HepG2 (cell line): ENCODE results near the gene MCAT. TPM values are rescaled to one million over a fixed set of nuclear protein-coding genes. Genes with fewer than 3 reads are reported as not detected.

Experiments
- ATAC-seq: fragments of 200-7000 bp; cut with Tn5 transposase; 3 replicates; pipeline ENCODE4 v1.9.1; 2020; ENCODE audit warnings: mild to moderate bottlenecking, moderate library complexity
- BruUV-seq: library from RNA; stranded (reverse); fragments of 400-500 nt; replicated peaks from 2 replicates; lab custom pipeline; 2021; lab: Mats Ljungman, UMichigan
- CTCF ChIA-PET: fragments of 300-600 bp; formaldehyde crosslinking; extraction: SDS; loops from one replicate; lab custom pipeline; 2021; ENCODE audit warnings: low total read pairs, inconsistent platforms, low intra/inter-chr PET ratio; lab: Yijun Ruan, JAX
- POLR2A ChIA-PET: fragments of 350-600 bp; sonication (Branson Sonifier 250); formaldehyde crosslinking; loops from one replicate; lab custom pipeline; 2020; ENCODE audit warnings: antibody characterized with exemption, inconsistent platforms; lab: Yijun Ruan, JAX
- DNase-seq: peaks from one replicate; pipeline ENCODE4 v3.0.0-alpha.2; 2015; ENCODE audit warnings: low spot score
- FAIRE-seq: peaks from 3 replicates; lab custom pipeline; 2011; peaks lifted over from hg19 to GRCh38; lab: Jason Lieb, UNC
- H2AFZ ChIP-seq: one replicate; pipeline ENCODE4 v1.6.1; 2011; ENCODE audit warnings: low read length, inconsistent platforms
- H3K27ac ChIP-seq: fragments of 300-600 bp; 3 replicates; pipeline ENCODE4 v1.8.0; 2011; ENCODE audit warnings: mixed run types, mild to moderate bottlenecking, mixed read lengths, low read length, inconsistent platforms; ENCODE audit not compliant: insufficient read depth; ENCODE audit errors: extremely low read length
- H3K27me3 ChIP-seq, 2 experiments: fragments of 200-600 bp in 1 of 2; 2 replicates in 1 of 2; 3 replicates in 1 of 2; pipeline versions ENCODE4 v1.6.0 to v1.8.0; 2011; ENCODE audit warnings: low read length in 2 of 2, mild to moderate bottlenecking in 2 of 2, moderate library complexity in 2 of 2, inconsistent platforms in 1 of 2; ENCODE audit not compliant: insufficient read depth in 2 of 2, control insufficient read depth in 1 of 2
- H3K36me3 ChIP-seq, 2 experiments: fragments of 200-600 bp in 1 of 2; replicated peaks in 1 of 2; 2 replicates in 1 of 2; 3 replicates in 1 of 2; pipeline versions ENCODE4 v1.5.1 to v1.8.0; 2011; ENCODE audit warnings: low read length in 2 of 2, inconsistent platforms in 1 of 2; ENCODE audit not compliant: insufficient read depth in 2 of 2, control insufficient read depth in 1 of 2
- H3K4me1 ChIP-seq: 2 replicates; pipeline ENCODE4 v1.5.1; 2012; ENCODE audit warnings: low read length, inconsistent platforms; ENCODE audit not compliant: insufficient read depth
- H3K4me2 ChIP-seq: 2 replicates; pipeline ENCODE4 v1.6.0; 2011; ENCODE audit warnings: low read depth, low read length, inconsistent platforms
- H3K4me3 ChIP-seq, 3 experiments: fragments of 200-600 bp in 1 of 3; sonication (generic), shearing (Covaris generic) in 1 of 3; replicated peaks in 1 of 3; 2 replicates each; pipeline ENCODE4 v1.5.1; 2011 to 2016; ENCODE audit warnings: low read length in 3 of 3, inconsistent platforms in 2 of 3, low read depth in 2 of 3, mild to moderate bottlenecking in 2 of 3, control low read depth in 1 of 3, mixed read lengths in 1 of 3; ENCODE audit not compliant: insufficient read depth in 1 of 3
- H3K79me2 ChIP-seq: one replicate; pipeline ENCODE4 v1.6.1; 2011; ENCODE audit warnings: low read length, inconsistent platforms; ENCODE audit not compliant: insufficient read depth
- H3K9ac ChIP-seq: 2 replicates; pipeline ENCODE4 v1.6.0; 2011; ENCODE audit warnings: mild to moderate bottlenecking, low read depth, low read length, inconsistent platforms; ENCODE audit not compliant: insufficient read depth
- H3K9me3 ChIP-seq: 2 replicates; pipeline ENCODE4 v1.5.1; 2012; ENCODE audit warnings: mild to moderate bottlenecking, low read length
- H4K20me1 ChIP-seq: 2 replicates; pipeline ENCODE4 v1.6.0; 2011; ENCODE audit warnings: inconsistent platforms, mild to moderate bottlenecking, low read length, moderate library complexity; ENCODE audit not compliant: insufficient read depth
- BRF2 ChIP-seq: sonication (generic); formaldehyde crosslinking; IDR thresholded peaks from 2 replicates; pipeline ENCODE4 v1.8.1; 2022; ENCODE audit warnings: mild to moderate bottlenecking, missing genetic modification reagents
- KMT2B ChIP-seq: IDR thresholded peaks from 2 replicates; pipeline ENCODE4 v1.6.1; 2016; ENCODE audit warnings: missing genetic modification reagents, missing compliant biosample characterization
- MLXIP ChIP-seq: sonication (generic); formaldehyde crosslinking; IDR thresholded peaks from 2 replicates; pipeline ENCODE4 v1.9.0; 2021; ENCODE audit warnings: missing genetic modification reagents, borderline replicate concordance
- MXD1 ChIP-seq: sonication (generic); formaldehyde crosslinking; IDR thresholded peaks from 2 replicates; pipeline ENCODE4 v1.4.0; 2020; ENCODE audit warnings: mild to moderate bottlenecking, missing genetic modification reagents
- POLR2A ChIP-seq, 2 experiments: IDR thresholded peaks; 2 replicates each; pipeline ENCODE4 v1.6.1; 2011; ENCODE audit warnings: low read depth in 2 of 2, low read length in 2 of 2, mild to moderate bottlenecking in 1 of 2, moderate library complexity in 1 of 2; ENCODE audit not compliant: insufficient read depth in 1 of 2
- POLR2G ChIP-seq: fragments of 200-400 bp; formaldehyde crosslinking; IDR thresholded peaks from 2 replicates; pipeline ENCODE4 v1.6.1; 2018; ENCODE audit warnings: mild to moderate bottlenecking, low read depth, low read length, moderate library complexity
- SALL1 ChIP-seq: sonication (generic); formaldehyde crosslinking; IDR thresholded peaks from 2 replicates; pipeline ENCODE4 v1.8.0; 2022; ENCODE audit warnings: mild to moderate bottlenecking, missing genetic modification reagents
- TAF1 ChIP-seq: sonication (generic); formaldehyde crosslinking; IDR thresholded peaks from 2 replicates; pipeline ENCODE4 v1.4.0; 2020; ENCODE audit warnings: missing genetic modification reagents
- TMF1 ChIP-seq: sonication (generic); formaldehyde crosslinking; IDR thresholded peaks from 2 replicates; pipeline ENCODE4 v1.8.1; 2022; ENCODE audit warnings: low read depth, missing genetic modification reagents
- ZFP90 ChIP-seq: sonication (generic); formaldehyde crosslinking; IDR thresholded peaks from 2 replicates; pipeline ENCODE4 v1.8.0; 2022; ENCODE audit warnings: missing genetic modification reagents, mild to moderate bottlenecking, inconsistent platforms, borderline replicate concordance
- ZNF121 ChIP-seq: sonication (generic); formaldehyde crosslinking; IDR thresholded peaks from 2 replicates; pipeline ENCODE4 v1.5.0; 2020; ENCODE audit warnings: mild to moderate bottlenecking, missing genetic modification reagents
- ZNF263 ChIP-seq: sonication (generic); formaldehyde crosslinking; IDR thresholded peaks from 2 replicates; pipeline ENCODE4 v1.4.0; 2020; ENCODE audit warnings: missing genetic modification reagents
- ZNF451 ChIP-seq: sonication (generic); formaldehyde crosslinking; IDR thresholded peaks from 2 replicates; pipeline ENCODE4 v1.5.0; 2020; ENCODE audit warnings: mild to moderate bottlenecking, missing genetic modification reagents
- ZNF674 ChIP-seq: sonication (generic); formaldehyde crosslinking; IDR thresholded peaks from 2 replicates; pipeline ENCODE4 v1.5.0; 2020; ENCODE audit warnings: low read depth, mild to moderate bottlenecking, missing genetic modification reagents
- ZNF709 ChIP-seq: sonication (generic); formaldehyde crosslinking; IDR thresholded peaks from 2 replicates; pipeline ENCODE4 v1.5.0; 2020; ENCODE audit warnings: mild to moderate bottlenecking, missing genetic modification reagents
- ZNF740 ChIP-seq: sonication (generic); formaldehyde crosslinking; IDR thresholded peaks from 2 replicates; pipeline ENCODE4 v1.4.0; 2020; ENCODE audit warnings: missing genetic modification reagents
- ZSCAN31 ChIP-seq: sonication (generic); formaldehyde crosslinking; IDR thresholded peaks from 2 replicates; pipeline ENCODE4 v1.5.0; 2020; ENCODE audit warnings: low read depth, mild to moderate bottlenecking, missing genetic modification reagents
- WGBS: methylation state at CpG from one replicate; pipeline ENCODE4 v1.1.6; 2017; ENCODE audit warnings: low lambda C conversion rate; 5-methylcytosine and 5-hydroxymethylcytosine counted together
- in situ Hi-C: cut with HindIII; loops from 2 replicates; pipeline ENCODE4 v1.10.0; 2017; ENCODE audit warnings: low pct_unique_long_range_greater_than_20kb; ENCODE audit not compliant: extremely low pct_ligation_motif_present
- intact Hi-C: fragments of 100-400 bp; cut with micrococcal nuclease; formaldehyde crosslinking; loops from one replicate; pipeline ENCODE4 v1.10.0; 2022; ENCODE audit not compliant: unreplicated experiment
- polyA plus RNA-seq, 8 experiments: library from polyadenylated mRNA; depleted of rRNA in 3 of 8; stranded (reverse) in 7 of 8; unstranded in 1 of 8; fragments of >200 nt; fragmentation: Illumina TruSeq in 4 of 8; extraction: Trizol in 4 of 8; gene quantifications; 2 replicates each; pipeline versions ENCODE4 v1.2.1 to v1.2.3, GENCODE V29; 2011 to 2016; ENCODE audit warnings: low read depth in 4 of 8, missing spikeins in 1 of 8, mixed read lengths in 1 of 8; ENCODE audit not compliant: insufficient read depth in 1 of 8
- total RNA-seq, 5 experiments: library from RNA; depleted of rRNA; stranded (reverse); fragments of >200 nt; fragmentation: Illumina TruSeq; extraction: Trizol; gene quantifications; 2 replicates each; pipeline ENCODE4 v1.2.3, GENCODE V29; 2016; ENCODE audit warnings: low read depth in 1 of 5

The MCAT gene
- total and polyA plus RNA-seq, 2 of the 13 experiments (the other 11 are each of a cell fraction or from before 2014, with no cell fraction given), result 9.3 to 16.7 TPM

GRCh38 chr22:43186272-43187170, 43.3 kb upstream of the MCAT start, which contains the start of gene TTLL12:
Gene TTLL12 (minus strand): TSS chr22:43187134. CDS start chr22:43187069, 65 bp downstream.
- peak within 1 kb of the TSS; percentile 71 for H2AFZ ChIP-seq
- H4K20me1 ChIP-seq, result no peaks in the 10 kb centered on the region
- TSS peak; percentile 58 for BruUV-seq
- DNase-seq, result no peak
- ChIA-PET POLR2A (interaction anchor here (0.6 to 1.8 kb wide), 9 partner anchors 10 to 211 kb away, joined by 3 to 6 read pairs (median 4); partner anchors contain the start of gene MCAT), CTCF (no interaction called here)
- intact Hi-C loops, result no loop called here
- H3K79me2 ChIP-seq, result peaks cover 14% of the 10 kb centered on the region
- 1% methylated on average over 13 of the region's 87 CpGs for WGBS
- H3K27ac ChIP-seq, result peak within 1 kb of the TSS; percentile 79
- FAIRE-seq, result no peak
- in situ Hi-C loops, result no loop called here
- H3K4me2 ChIP-seq, result peak within 1 kb of the TSS; percentile 96
- no peaks in the 10 kb centered on the region; a peak in 2 of 5 replicates for H3K36me3 ChIP-seq
- peak within 1 kb of the TSS; percentile 79 to 85 (median 85) for H3K4me3 ChIP-seq
- ATAC-seq, result peak; percentile 62
- peak within 1 kb of the TSS; percentile 85 for H3K9ac ChIP-seq
- no peaks in the 10 kb centered on the region for H3K27me3 ChIP-seq
- peaks cover 10% of the 10 kb centered on the region for H3K9me3 ChIP-seq
- peaks cover 48% of the 10 kb centered on the region for H3K4me1 ChIP-seq
- TF ChIP-seq TMF1 (CRISPR knock-in tag), result peak; percentile 65; the same call in 1 of the 2 replicates
- peak; percentile 30; the same call in 1 of the 2 replicates for TF ChIP-seq ZNF121 (CRISPR knock-in tag)
- 0 out of 2 replicates have a peak, but pooled peaks have one; percentile 72 for TF ChIP-seq ZNF674 (CRISPR knock-in tag)
- no peak for TF ChIP-seq ZFP90 (CRISPR knock-in tag)
- no peak for TF ChIP-seq KMT2B (CRISPR knock-in tag)
- 0 out of 2 replicates have a peak, but pooled peaks have one; percentile 29 for TF ChIP-seq ZNF709 (CRISPR knock-in tag)
- peak; percentile 33; the same call in 1 of the 2 replicates for TF ChIP-seq ZSCAN31 (CRISPR knock-in tag)
- peak; percentile 64 to 81 for TF ChIP-seq POLR2A (IDR thresholded peaks at IDR 0.05; ENCODE audit: insufficient read depth in 1 of 2, low read depth in 2 of 2, low read length in 2 of 2)
- TF ChIP-seq ZNF451, result peak; percentile 74; the same call in 1 of the 2 replicates
- peak; percentile 52; the same call in 1 of the 2 replicates for TF ChIP-seq SALL1
- peak; percentile 22; the same call in 1 of the 2 replicates for TF ChIP-seq ZNF263
- peak; percentile 37 for TF ChIP-seq TAF1 (CRISPR knock-in tag)
- 0 out of 2 replicates have a peak, but pooled peaks have one; percentile 40 for TF ChIP-seq MLXIP
- TF ChIP-seq BRF2 (CRISPR knock-in tag), result 0 out of 2 replicates have a peak, but pooled peaks have one; percentile 56
- TF ChIP-seq POLR2G, result peak; percentile 68
- TF ChIP-seq ZNF740 (CRISPR knock-in tag), result peak; percentile 39; the same call in 1 of the 2 replicates
- TF ChIP-seq MXD1 (CRISPR knock-in tag), result peak; percentile 55; the same call in 1 of the 2 replicates
